Measurements from ENCODE around the gene NCK2. TPM values are rescaled to one million over a fixed set of nuclear protein-coding genes. Genes with fewer than 3 reads are reported as not detected.

NCK2 gene
- total and polyA plus RNA-seq, 2 experiments from 2014 or later = 72.6 to 100 TPM

- Histone ChIP-seq H3K9me2 (replicated peaks; ENCODE audit: insufficient read depth) (no peaks in the 10 kb centered on the region), H3K4me2 (no peak overlapping the region), H3K79me2 (no peaks in the 10 kb centered on the region), H3K4me1 (ENCODE audit: insufficient read depth) (no peaks in the 10 kb centered on the region), H3K9me3 (ENCODE audit: low read depth) (no peaks in the 10 kb centered on the region), H3K27me3 (peaks cover 2% of the 10 kb centered on the region), H3K27ac (no peak overlapping the region), H3K4me3 (no peak overlapping the region), H4K20me1 (ENCODE audit: insufficient read depth, poor library complexity, severe bottlenecking) (no peaks in the 10 kb centered on the region), H3K36me3 (replicated peaks; ENCODE audit: insufficient read depth, low read depth) (no peaks in the 10 kb centered on the region), H2AFZ (no peak overlapping the region)
- no peak for DNase-seq (ENCODE audit: low spot score)
- 74% methylated on average over 8 of the region's 8 CpGs for WGBS (ENCODE audit: low lambda C conversion rate, missing lambda C conversion rate)
- TF ChIP-seq EZH2phosphoT487 (IDR thresholded peaks at IDR 0.05; ENCODE audit: low read depth, severe bottlenecking, unreplicated experiment) (no peak), EZH2 (IDR thresholded peaks at IDR 0.05; ENCODE audit: borderline replicate concordance) (no peak), CTCF (IDR thresholded peaks at IDR 0.05; ENCODE audit: poor library complexity) (no peak)
These were observed 22.7 kb upstream of the NCK2 start for GRCh38 chr2:105721991-105722511.

- 97% methylated on average over 11 of the region's 11 CpGs for WGBS (ENCODE audit: low lambda C conversion rate, missing lambda C conversion rate)
- no peaks in the 10 kb centered on the region for H3K36me3 ChIP-seq (replicated peaks; ENCODE audit: insufficient read depth, low read depth)
- TF ChIP-seq EZH2phosphoT487 (IDR thresholded peaks at IDR 0.05; ENCODE audit: low read depth, severe bottlenecking, unreplicated experiment) (no peak), CTCF (IDR thresholded peaks at IDR 0.05; ENCODE audit: poor library complexity) (no peak), EZH2 (IDR thresholded peaks at IDR 0.05; ENCODE audit: borderline replicate concordance) (no peak)
These were observed 21.9 kb upstream of the NCK2 start for GRCh38 chr2:105722726-105723297.

GRCh38 chr2:105723431-105723830 lies 21.3 kb upstream of the NCK2 start:
- Histone ChIP-seq H3K9me3 (ENCODE audit: low read depth) (no peaks in the 10 kb centered on the region), H2AFZ (no peak overlapping the region), H3K79me2 (no peaks in the 10 kb centered on the region), H3K9me2 (replicated peaks; ENCODE audit: insufficient read depth) (no peaks in the 10 kb centered on the region), H4K20me1 (ENCODE audit: insufficient read depth, poor library complexity, severe bottlenecking) (no peaks in the 10 kb centered on the region), H3K27ac (no peak overlapping the region), H3K4me2 (no peak overlapping the region), H3K27me3 (no peaks in the 10 kb centered on the region), H3K36me3 (replicated peaks; ENCODE audit: insufficient read depth, low read depth) (no peaks in the 10 kb centered on the region), H3K4me3 (no peak overlapping the region), H3K4me1 (ENCODE audit: insufficient read depth) (no peaks in the 10 kb centered on the region)
- WGBS (ENCODE audit: low lambda C conversion rate, missing lambda C conversion rate) = 75% methylated on average over 3 of the region's 3 CpGs
- no peak for TF ChIP-seq EZH2 (IDR thresholded peaks at IDR 0.05; ENCODE audit: borderline replicate concordance)
- TF ChIP-seq CTCF (IDR thresholded peaks at IDR 0.05; ENCODE audit: poor library complexity) = no peak
- no peak for TF ChIP-seq EZH2phosphoT487 (IDR thresholded peaks at IDR 0.05; ENCODE audit: low read depth, severe bottlenecking, unreplicated experiment)
- DNase-seq (ENCODE audit: low spot score) = no peak

More at GRCh38 chr2:105722726-105723297, 21.9 kb upstream of the NCK2 start:
- Histone ChIP-seq H3K9me2 (replicated peaks; ENCODE audit: insufficient read depth) (no peaks in the 10 kb centered on the region), H3K4me3 (no peak overlapping the region), H3K27ac (no peak overlapping the region), H4K20me1 (ENCODE audit: insufficient read depth, poor library complexity, severe bottlenecking) (no peaks in the 10 kb centered on the region), H3K4me1 (ENCODE audit: insufficient read depth) (no peaks in the 10 kb centered on the region), H2AFZ (no peak overlapping the region), H3K9me3 (ENCODE audit: low read depth) (no peaks in the 10 kb centered on the region), H3K27me3 (no peaks in the 10 kb centered on the region), H3K79me2 (no peaks in the 10 kb centered on the region), H3K4me2 (no peak overlapping the region)
- no peak for DNase-seq (ENCODE audit: low spot score)
